Coronary artery (tissue), 2 donors: ENCODE data around the gene TRIM13.
"Not testable (repeated sequence)": the region's sequence is repeated elsewhere in the genome, so short reads cannot be mapped to it uniquely, and the experiment has no call there.

Experiments used
- DNase-seq: peaks from one replicate; pipeline ENCODE4 v3.0.0-alpha.2; 2017; ENCODE audit warnings: low spot score
- H3K27ac ChIP-seq, 2 donors: fragments of 200-600 bp; sonication (generic); one replicate each; pipeline ENCODE4 v1.5.1; 2016 to 2019
- H3K4me3 ChIP-seq: fragments of 200-600 bp; sonication (generic); 2 replicates; pipeline ENCODE4 v1.5.1; 2016; ENCODE audit warnings: mild to moderate bottlenecking, moderate library complexity
- CTCF ChIP-seq: fragments of 200-600 bp; sonication (generic); IDR thresholded peaks from one replicate; pipeline ENCODE4 v1.5.1; 2019; ENCODE audit warnings: antibody characterized with exemption

TRIM13 gene

GRCh38 chr13:49996951-49997895, at the start of gene TRIM13:
Gene TRIM13, plus strand, starts transcription at chr13:49997042. Its CDS starts 14,899 bp downstream, at chr13:50011941.
- TF ChIP-seq CTCF, result peak; percentile 47
- peak within 1 kb of the TSS; percentile 96 to 100 for H3K27ac ChIP-seq
- peak; percentile 93 for DNase-seq
- peak within 1 kb of the TSS; percentile 98 for H3K4me3 ChIP-seq

- H3K27ac ChIP-seq, DNase-seq, H3K4me3 ChIP-seq: not testable (repeated sequence)
Measured at GRCh38 chr13:49948777-49949270, 48.0 kb upstream of the TRIM13 start.

GRCh38 chr13:49951754-49952535, 44.9 kb upstream of the TRIM13 start:
- no peak for DNase-seq
- Histone ChIP-seq H3K27ac (no peak overlapping the region), H3K4me3 (no peak overlapping the region)
- no peak for TF ChIP-seq CTCF

GRCh38 chr13:49953560-49953959, 43.3 kb upstream of the TRIM13 start:
- Histone ChIP-seq H3K4me3 (no peak overlapping the region), H3K27ac (no peak overlapping the region)
- no peak for DNase-seq
- TF ChIP-seq CTCF, result no peak

- H3K4me3 ChIP-seq, result no peak overlapping the region
- no peak for DNase-seq
- TF ChIP-seq CTCF, result no peak
- H3K27ac ChIP-seq, result no peak overlapping the region
Measured at GRCh38 chr13:49954674-49955455, 42.0 kb upstream of the TRIM13 start.

- no peak for DNase-seq
- H3K4me3 ChIP-seq, result no peak overlapping the region
- TF ChIP-seq CTCF, result no peak
- no peak overlapping the region for H3K27ac ChIP-seq
Measured at GRCh38 chr13:49956131-49956530, 40.7 kb upstream of the TRIM13 start.

GRCh38 chr13:49958321-49958720, 38.5 kb upstream of the TRIM13 start:
- DNase-seq, result no peak
- no peak overlapping the region for H3K4me3 ChIP-seq
- no peak overlapping the region for H3K27ac ChIP-seq
- no peak for TF ChIP-seq CTCF
